HCT116 (cell line): Measurements from ENCODE around the gene MT2A. TPM values are rescaled to one million over a fixed set of nuclear protein-coding genes. Genes with fewer than 3 reads are reported as not detected.

Experiments used
- ATAC-seq: fragments of 200-7000 bp; cut with Tn5 transposase; 2 replicates; pipeline ENCODE4 v1.9.1; 2020; ENCODE audit warnings: mild to moderate bottlenecking, moderate library complexity
- BruUV-seq: library from RNA; stranded (reverse); fragments of 400-500 nt; replicated peaks from 2 replicates; lab custom pipeline; 2021; lab: Mats Ljungman, UMichigan
- CTCF ChIA-PET: fragments of 300-600 bp; sonication (Branson Sonifier 250); formaldehyde crosslinking; loops from one replicate; lab custom pipeline; 2021; ENCODE audit warnings: antibody characterized with exemption; lab: Charles Lee
- POLR2A ChIA-PET: fragments of 300-600, 350-600 bp; sonication (Branson Sonifier 250); formaldehyde crosslinking; loops from one replicate; lab custom pipeline; 2021; ENCODE audit warnings: antibody characterized with exemption; lab: Charles Lee
- RAD21 ChIA-PET, 2 experiments: fragments of 300-600 bp; sonication (Branson Sonifier 250); formaldehyde crosslinking; loops; one replicate each; lab custom pipeline; 2023; ENCODE audit warnings: low total read pairs in 2 of 2; ENCODE audit not compliant: uncharacterized antibody in 2 of 2, unreplicated experiment in 2 of 2, low non-redundant PET in 1 of 2; lab: Charles Lee
- DNase-seq: peaks from one replicate; pipeline ENCODE4 v3.0.0-alpha.2; 2010; ENCODE audit warnings: low read depth, low spot score
- H2AFZ ChIP-seq: fragments of 200-600 bp; shearing (Covaris generic), sonication (generic); 2 replicates; pipeline ENCODE4 v1.6.1; 2017; ENCODE audit warnings: low read depth, mixed run types, mixed read lengths, antibody characterized with exemption, low read length; ENCODE audit not compliant: poor library complexity, severe bottlenecking
- H3K27ac ChIP-seq: 2 replicates; pipeline ENCODE4 v1.5.1; 2012; ENCODE audit warnings: low read depth, low read length
- H3K27me3 ChIP-seq: fragments of 200-600 bp; sonication (generic); 2 replicates; pipeline ENCODE4 v1.6.1; 2016; ENCODE audit warnings: mixed run types, low read length, mixed read lengths; ENCODE audit not compliant: insufficient read depth
- H3K36me3 ChIP-seq, 2 experiments: fragments of 200-500 bp in 1 of 2; fragments of 200-600 bp in 1 of 2; sonication (Bioruptor generic) in 1 of 2; sonication (generic) in 1 of 2; 2 replicates each; pipeline versions ENCODE4 v1.5.1 to v1.6.1; 2014 to 2016; ENCODE audit warnings: low read length in 2 of 2, inconsistent platforms in 1 of 2, mixed read lengths in 1 of 2, mixed run types in 1 of 2; ENCODE audit not compliant: insufficient read depth in 2 of 2, control insufficient read depth in 1 of 2
- H3K4me1 ChIP-seq, 2 experiments: fragments of 200-600 bp in 1 of 2; sonication (generic) in 1 of 2; 2 replicates each; pipeline versions ENCODE4 v1.5.1 to v1.6.1; 2012 to 2017; ENCODE audit warnings: low read length in 2 of 2, inconsistent platforms in 1 of 2, mild to moderate bottlenecking in 1 of 2, mixed read lengths in 1 of 2, mixed run types in 1 of 2, moderate library complexity in 1 of 2; ENCODE audit not compliant: insufficient read depth in 2 of 2, control insufficient read depth in 1 of 2
- H3K4me2 ChIP-seq: fragments of 200-600 bp; sonication (generic); 2 replicates; pipeline ENCODE4 v1.6.1; 2017; ENCODE audit warnings: mixed run types, low read length, mixed read lengths
- H3K4me3 ChIP-seq, 2 experiments: fragments of 200-600 bp in 1 of 2; sonication (generic) in 1 of 2; replicated peaks in 1 of 2; 2 replicates each; pipeline ENCODE4 v1.5.1; 2011 to 2016; ENCODE audit warnings: low read length in 2 of 2, control low read depth in 1 of 2, low read depth in 1 of 2, mild to moderate bottlenecking in 1 of 2, mixed read lengths in 1 of 2, mixed run types in 1 of 2
- H3K79me2 ChIP-seq: fragments of 200-600 bp; sonication (generic); 2 replicates; pipeline ENCODE4 v1.6.1; 2017; ENCODE audit warnings: mild to moderate bottlenecking, mixed run types, low read length, moderate library complexity, mixed read lengths; ENCODE audit not compliant: insufficient read depth
- H3K9ac ChIP-seq: fragments of 200-600 bp; sonication (generic); 2 replicates; pipeline ENCODE4 v1.6.1; 2016; ENCODE audit warnings: low read length, mixed read lengths
- H3K9me2 ChIP-seq: fragments of 200-600 bp; sonication (generic), shearing (Covaris generic); 2 replicates; pipeline ENCODE4 v1.6.1; 2017; ENCODE audit warnings: mixed run types, mild to moderate bottlenecking, moderate library complexity; ENCODE audit not compliant: insufficient read depth
- H3K9me3 ChIP-seq, 2 experiments: fragments of 200-500 bp in 1 of 2; fragments of 200-600 bp in 1 of 2; sonication (Bioruptor generic) in 1 of 2; sonication (generic) in 1 of 2; 2 replicates each; pipeline ENCODE4 v1.6.1; 2014 to 2017; ENCODE audit warnings: low read length in 2 of 2, mixed read lengths in 2 of 2, inconsistent platforms in 1 of 2, low read depth in 1 of 2, mild to moderate bottlenecking in 1 of 2, mixed run types in 1 of 2, moderate library complexity in 1 of 2; ENCODE audit not compliant: control insufficient read depth in 1 of 2, insufficient read depth in 1 of 2
- H4K20me1 ChIP-seq: fragments of 200-600 bp; sonication (generic), shearing (Covaris generic); 2 replicates; pipeline ENCODE4 v1.6.1; 2017; ENCODE audit warnings: mixed run types, mild to moderate bottlenecking, moderate library complexity; ENCODE audit not compliant: insufficient read depth
- CEBPB ChIP-seq: IDR thresholded peaks from 2 replicates; pipeline ENCODE4 v1.6.1; 2012; ENCODE audit warnings: low read depth
- CTCF ChIP-seq, 3 experiments: fragments of 200-600 bp in 1 of 3; sonication (generic) in 1 of 3; IDR thresholded peaks in 2 of 3; conservative IDR thresholded peaks in 1 of 3; 2 replicates each; pipeline ENCODE4 v1.5.1; 2012 to 2017; ENCODE audit warnings: low read depth in 2 of 3, low read length in 2 of 3, antibody characterized with exemption in 1 of 3, borderline replicate concordance in 1 of 3, control low read depth in 1 of 3, mild to moderate bottlenecking in 1 of 3, mixed read lengths in 1 of 3, mixed run types in 1 of 3, moderate library complexity in 1 of 3; ENCODE audit not compliant: insufficient read depth in 1 of 3
- EGR1 ChIP-seq: IDR thresholded peaks from 2 replicates; pipeline ENCODE4 v1.6.1; 2012; ENCODE audit warnings: low read depth
- ELF1 ChIP-seq: IDR thresholded peaks from 2 replicates; pipeline ENCODE4 v1.6.1; 2012; ENCODE audit warnings: low read depth, borderline replicate concordance
- EZH2 ChIP-seq: fragments of 200-600 bp; sonication (generic); IDR thresholded peaks from 2 replicates; pipeline ENCODE4 v1.6.1; 2017; ENCODE audit warnings: antibody characterized with exemption, mixed run types
- EZH2phosphoT487 ChIP-seq: fragments of 200-600 bp; IDR thresholded peaks from 2 replicates; pipeline ENCODE4 v1.6.1; 2018; ENCODE audit warnings: antibody characterized with exemption, borderline replicate concordance
- FOSL1 ChIP-seq: IDR thresholded peaks from 2 replicates; pipeline ENCODE4 v1.6.1; 2012; ENCODE audit warnings: low read depth
- JUND ChIP-seq: IDR thresholded peaks from 2 replicates; pipeline ENCODE4 v1.6.1; 2012
- MAX ChIP-seq: IDR thresholded peaks from 2 replicates; pipeline ENCODE4 v1.6.1; 2012
- POLR2A ChIP-seq: IDR thresholded peaks from 2 replicates; pipeline ENCODE4 v1.7.0; 2011; ENCODE audit warnings: borderline replicate concordance; ENCODE audit not compliant: insufficient read depth, insufficient read length; ENCODE audit errors: extremely low read depth
- POLR2AphosphoS5 ChIP-seq: IDR thresholded peaks from 2 replicates; pipeline ENCODE4 v1.6.1; 2011; ENCODE audit warnings: mild to moderate bottlenecking, low read depth, low read length, moderate library complexity
- RAD21 ChIP-seq: IDR thresholded peaks from 2 replicates; pipeline ENCODE4 v1.6.1; 2012; ENCODE audit warnings: low read depth, mild to moderate bottlenecking
- SP1 ChIP-seq: IDR thresholded peaks from 2 replicates; pipeline ENCODE4 v1.6.1; 2012; ENCODE audit warnings: low read depth
- TCF7L2 ChIP-seq: IDR thresholded peaks from 2 replicates; pipeline ENCODE4 v1.7.0; 2011; ENCODE audit warnings: borderline replicate concordance, inconsistent platforms; ENCODE audit not compliant: insufficient read depth, insufficient read length; ENCODE audit errors: extremely low read depth
- YY1 ChIP-seq: IDR thresholded peaks from 2 replicates; pipeline ENCODE4 v1.6.1; 2011; ENCODE audit warnings: low read length, low read depth, moderate library complexity, mild to moderate bottlenecking; ENCODE audit not compliant: insufficient replicate concordance; ENCODE audit errors: extremely low read depth
- ZBTB33 ChIP-seq: IDR thresholded peaks from 2 replicates; pipeline ENCODE4 v1.6.1; 2011; ENCODE audit warnings: mild to moderate bottlenecking, low read length, moderate library complexity; ENCODE audit not compliant: insufficient replicate concordance; ENCODE audit errors: extremely low read depth
- ZFX ChIP-seq: fragments of 450-650 bp; IDR thresholded peaks from 2 replicates; pipeline ENCODE4 v1.6.1; 2017
- intact Hi-C: fragments of 100-400 bp; cut with micrococcal nuclease; formaldehyde crosslinking; loops from 2 replicates; pipeline ENCODE4 v1.10.0; 2022
- total RNA-seq: library from RNA; stranded (reverse); gene quantifications from one replicate; pipeline ENCODE4 v1.2.1, GENCODE V29; 2021; ENCODE audit not compliant: unreplicated experiment

MT2A gene
- total RNA-seq, 1 experiment from 2014 or later: 710 TPM

- no peak; the same call in 1 of the 2 replicates for TF ChIP-seq SP1
- no peak for TF ChIP-seq POLR2A
- peak; percentile 21 for TF ChIP-seq YY1
- no peak for TF ChIP-seq ELF1
These were observed 34.8 kb downstream of the MT2A start (continued) for GRCh38 chr16:56643080-56643778.

GRCh38 chr16:56643833-56644232 is 35.4 kb downstream of the MT2A start:
- intact Hi-C loops: no loop called here
- RAD21 ChIA-PET: interaction anchor here (0.8 to 1.1 kb wide), 2 partner anchors 17 to 58 kb away, joined by 4 to 5 read pairs; no protein-coding TSS in a partner anchor
- Histone ChIP-seq H3K79me2 (no peaks in the 10 kb centered on the region), H3K4me2 (peak overlapping the region; percentile 72), H3K9ac (peak overlapping the region; percentile 43; the same call in 1 of the 2 replicates), H3K4me3 (peak overlapping the region; percentile 17 to 46), H3K9me3 (no peaks in the 10 kb centered on the region), H3K4me1 (peaks cover 11 to 21% of the 10 kb centered on the region in 2 experiments), H3K36me3 (no peaks in the 10 kb centered on the region), H2AFZ (peak overlapping the region; percentile 46), H4K20me1 (no peaks in the 10 kb centered on the region), H3K9me2 (no peaks in the 10 kb centered on the region), H3K27me3 (no peaks in the 10 kb centered on the region), H3K27ac (no peak overlapping the region)
- no peak for DNase-seq
- POLR2A ChIA-PET: interaction anchor here (0.8 to 2.8 kb wide), 8 partner anchors 9 to 35 kb away, joined by 3 to 47 read pairs (median 4); partner anchors contain the start of genes MT1E and MT2A
- no peak for ATAC-seq
- no TSS peak for BruUV-seq
- CTCF ChIA-PET: interaction anchor here (0.6 to 2.4 kb wide), 8 partner anchors 13 to 1565 kb away, joined by 3 to 11 read pairs (median 3); no protein-coding TSS in a partner anchor
- TF ChIP-seq TCF7L2 (no peak), ZFX (no peak), EZH2phosphoT487 (no peak), YY1 (no peak), EZH2 (no peak), FOSL1 (no peak), POLR2AphosphoS5 (no peak), CEBPB (no peak), EGR1 (no peak), ZBTB33 (no peak), JUND (no peak), RAD21 (no peak), MAX (no peak), CTCF (IDR thresholded peaks at IDR 0.05 in 2 of 3, conservative IDR thresholded peaks at IDR 0.05 in 1 of 3; ENCODE audit: borderline replicate concordance in 1 of 3, insufficient read depth in 1 of 3, low read depth in 2 of 3, low read length in 2 of 3) (no peak)
